M059J (cell line): ENCODE data around the gene HDAC4. TPM values are rescaled to one million over a fixed set of nuclear protein-coding genes. Genes with fewer than 3 reads are reported as not detected.

Experiments
- DNase-seq: peaks from one replicate; pipeline ENCODE4 v3.0.0-alpha.2; 2012; ENCODE audit warnings: low read depth
- total RNA-seq: library from RNA; depleted of rRNA; stranded (reverse); fragments of >200 nt; shearing (Covaris generic); gene quantifications from 2 replicates; pipeline ENCODE4 v1.2.3, GENCODE V29; 2014

HDAC4 gene
- total RNA-seq, 1 experiment from 2014 or later = 3.9 TPM

GRCh38 chr2:239383759-239384156, 17.1 kb downstream of the HDAC4 start:
- DNase-seq = no peak

- no peak for DNase-seq
Observed at GRCh38 chr2:239383036-239383758, 17.6 kb downstream of the HDAC4 start.

GRCh38 chr2:239382384-239382880, 18.4 kb downstream of the HDAC4 start:
- no peak for DNase-seq

- DNase-seq = no peak
Observed at GRCh38 chr2:239381709-239382134, 19.1 kb downstream of the HDAC4 start.

GRCh38 chr2:239380831-239381708, 19.8 kb downstream of the HDAC4 start:
- no peak for DNase-seq

- DNase-seq = no peak
Observed at GRCh38 chr2:239379641-239380170, 21.1 kb downstream of the HDAC4 start.

- DNase-seq = no peak
Observed at GRCh38 chr2:239378918-239379640, 21.7 kb downstream of the HDAC4 start.

GRCh38 chr2:239378021-239378917, 22.6 kb downstream of the HDAC4 start:
- DNase-seq = no peak

- no peak for DNase-seq
Observed at GRCh38 chr2:239377591-239377990, 23.2 kb downstream of the HDAC4 start.

GRCh38 chr2:239376942-239377531, 23.8 kb downstream of the HDAC4 start:
- DNase-seq = no peak

- DNase-seq = no peak
Observed at GRCh38 chr2:239376351-239376750, 24.5 kb downstream of the HDAC4 start.

GRCh38 chr2:239375278-239376061, 25.4 kb downstream of the HDAC4 start:
- no peak for DNase-seq

GRCh38 chr2:239374896-239375277, 25.9 kb downstream of the HDAC4 start:
- DNase-seq = no peak

- DNase-seq = no peak
Observed at GRCh38 chr2:239372835-239373234, 28.0 kb downstream of the HDAC4 start.

- DNase-seq = no peak
Observed at GRCh38 chr2:239371726-239372686, 28.8 kb downstream of the HDAC4 start.

- DNase-seq = no peak
Observed at GRCh38 chr2:239370876-239371725, 29.7 kb downstream of the HDAC4 start.

- DNase-seq = no peak
Observed at GRCh38 chr2:239370403-239370802, 30.4 kb downstream of the HDAC4 start.
